ENCODE measurements around the gene SBF2. TPM values are rescaled to one million over a fixed set of nuclear protein-coding genes. Genes with fewer than 3 reads are reported as not detected.

Gene SBF2
- total RNA-seq, 1 donor from 2014 or later: 38.5 TPM

DNA sequence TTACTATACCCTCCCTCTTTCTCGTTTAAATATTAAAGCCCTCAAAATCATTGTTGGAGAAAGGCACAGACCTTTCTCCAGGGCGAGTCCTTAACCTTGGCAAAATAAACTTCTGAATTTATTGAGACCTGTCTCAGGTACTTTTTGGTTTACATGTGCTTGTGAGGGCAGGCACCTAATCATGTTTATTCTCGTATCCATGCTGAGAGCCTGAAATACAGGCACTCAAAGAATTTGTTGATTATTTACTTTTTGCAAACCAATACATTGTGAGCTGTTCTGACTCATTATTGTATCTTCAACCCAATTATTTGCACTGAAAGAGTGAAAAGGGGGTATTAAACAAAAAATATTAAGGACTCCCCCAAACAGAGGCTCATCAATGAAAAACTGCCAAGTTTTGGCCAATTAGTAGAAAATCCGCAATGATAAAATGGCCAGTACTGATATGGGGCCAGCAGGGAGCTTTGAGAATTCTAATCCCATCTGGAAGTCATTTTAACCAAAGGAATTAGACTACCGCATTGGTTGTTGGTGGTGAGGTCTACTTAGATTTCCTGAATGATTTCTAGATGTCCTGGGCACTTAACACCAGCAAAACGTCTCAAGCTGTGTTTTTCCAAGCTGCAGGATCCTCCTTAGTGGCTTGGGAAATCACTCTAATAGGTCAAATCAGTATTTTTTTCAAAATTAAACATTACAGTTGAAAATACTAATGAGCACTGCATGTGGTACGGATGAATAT lies 472.8 kb downstream of the SBF2 start:
- intact Hi-C loops (cut with DNase I): no loop called here
- Histone ChIP-seq H3K4me3 (no peak overlapping the region), H3K4me1 (peaks cover 2% of the 10 kb centered on the region), H3K27me3 (no peaks in the 10 kb centered on the region), H3K9me3 (no peaks in the 10 kb centered on the region), H3K27ac (no peak overlapping the region), H3K36me3 (no peaks in the 10 kb centered on the region)
- no peak for ATAC-seq
- TF ChIP-seq, protein P1, sequence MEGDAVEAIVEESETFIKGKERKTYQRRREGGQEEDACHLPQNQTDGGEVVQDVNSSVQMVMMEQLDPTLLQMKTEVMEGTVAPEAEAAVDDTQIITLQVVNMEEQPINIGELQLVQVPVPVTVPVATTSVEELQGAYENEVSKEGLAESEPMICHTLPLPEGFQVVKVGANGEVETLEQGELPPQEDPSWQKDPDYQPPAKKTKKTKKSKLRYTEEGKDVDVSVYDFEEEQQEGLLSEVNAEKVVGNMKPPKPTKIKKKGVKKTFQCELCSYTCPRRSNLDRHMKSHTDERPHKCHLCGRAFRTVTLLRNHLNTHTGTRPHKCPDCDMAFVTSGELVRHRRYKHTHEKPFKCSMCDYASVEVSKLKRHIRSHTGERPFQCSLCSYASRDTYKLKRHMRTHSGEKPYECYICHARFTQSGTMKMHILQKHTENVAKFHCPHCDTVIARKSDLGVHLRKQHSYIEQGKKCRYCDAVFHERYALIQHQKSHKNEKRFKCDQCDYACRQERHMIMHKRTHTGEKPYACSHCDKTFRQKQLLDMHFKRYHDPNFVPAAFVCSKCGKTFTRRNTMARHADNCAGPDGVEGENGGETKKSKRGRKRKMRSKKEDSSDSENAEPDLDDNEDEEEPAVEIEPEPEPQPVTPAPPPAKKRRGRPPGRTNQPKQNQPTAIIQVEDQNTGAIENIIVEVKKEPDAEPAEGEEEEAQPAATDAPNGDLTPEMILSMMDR (IDR thresholded peaks at IDR 0.05): no peak
- DNase-seq: no peak

DNA sequence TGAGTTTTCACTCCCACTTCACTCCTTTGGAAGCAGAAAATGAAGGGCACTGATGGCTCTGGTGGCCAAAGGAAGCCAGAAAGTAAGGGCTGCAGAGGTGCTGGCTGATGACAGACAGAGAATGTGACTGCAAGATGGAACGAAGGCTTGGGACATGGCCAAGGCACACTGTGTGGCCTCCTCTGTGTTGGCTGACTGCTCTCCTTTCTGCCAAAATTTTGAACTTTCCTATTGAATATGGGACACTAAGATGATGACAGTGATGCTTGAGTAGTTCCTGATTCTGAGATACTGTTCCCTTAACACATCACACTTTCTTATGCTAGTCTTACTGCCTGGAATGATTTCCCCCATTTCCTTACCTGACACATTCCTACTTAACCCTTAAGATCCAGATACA lies 473.8 kb downstream of the SBF2 start:
- no peaks in the 10 kb centered on the region for H3K27me3 ChIP-seq
- no peak for DNase-seq
- TF ChIP-seq, protein P1 (IDR thresholded peaks at IDR 0.05): no peak
- ATAC-seq: peak; percentile 29
- no peak overlapping the region for H3K4me3 ChIP-seq
- H3K4me1 ChIP-seq: peaks cover 4% of the 10 kb centered on the region
- H3K27ac ChIP-seq: no peak overlapping the region
- intact Hi-C loops (cut with DNase I): no loop called here
- no peaks in the 10 kb centered on the region for H3K9me3 ChIP-seq
- no peaks in the 10 kb centered on the region for H3K36me3 ChIP-seq

DNA sequence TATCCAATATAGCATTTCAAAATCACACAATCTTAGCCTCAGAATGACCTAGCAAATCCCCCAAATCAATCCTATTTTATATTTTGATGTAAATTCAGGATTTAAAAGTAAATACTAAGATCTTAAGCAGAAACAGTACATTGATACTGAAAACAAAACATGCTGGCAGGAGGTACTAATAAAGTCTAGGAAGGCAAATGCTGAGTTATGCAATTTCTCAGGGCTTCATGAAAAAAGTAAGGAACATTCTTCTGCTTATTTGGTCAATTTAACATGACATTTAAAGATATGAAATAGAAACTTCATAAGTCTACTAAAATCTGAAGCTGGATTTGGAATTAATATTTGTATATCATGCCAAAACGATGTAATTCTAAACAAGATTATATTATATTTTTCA lies 476.8 kb downstream of the SBF2 start:
- Histone ChIP-seq H3K36me3 (peaks cover 3% of the 10 kb centered on the region), H3K4me1 (peaks cover 4% of the 10 kb centered on the region), H3K27ac (no peak overlapping the region), H3K4me3 (no peak overlapping the region), H3K27me3 (no peaks in the 10 kb centered on the region), H3K9me3 (no peaks in the 10 kb centered on the region)
- ATAC-seq: no peak
- DNase-seq: no peak
- intact Hi-C loops (cut with DNase I): no loop called here
- TF ChIP-seq, protein P1 (IDR thresholded peaks at IDR 0.05): no peak

DNA sequence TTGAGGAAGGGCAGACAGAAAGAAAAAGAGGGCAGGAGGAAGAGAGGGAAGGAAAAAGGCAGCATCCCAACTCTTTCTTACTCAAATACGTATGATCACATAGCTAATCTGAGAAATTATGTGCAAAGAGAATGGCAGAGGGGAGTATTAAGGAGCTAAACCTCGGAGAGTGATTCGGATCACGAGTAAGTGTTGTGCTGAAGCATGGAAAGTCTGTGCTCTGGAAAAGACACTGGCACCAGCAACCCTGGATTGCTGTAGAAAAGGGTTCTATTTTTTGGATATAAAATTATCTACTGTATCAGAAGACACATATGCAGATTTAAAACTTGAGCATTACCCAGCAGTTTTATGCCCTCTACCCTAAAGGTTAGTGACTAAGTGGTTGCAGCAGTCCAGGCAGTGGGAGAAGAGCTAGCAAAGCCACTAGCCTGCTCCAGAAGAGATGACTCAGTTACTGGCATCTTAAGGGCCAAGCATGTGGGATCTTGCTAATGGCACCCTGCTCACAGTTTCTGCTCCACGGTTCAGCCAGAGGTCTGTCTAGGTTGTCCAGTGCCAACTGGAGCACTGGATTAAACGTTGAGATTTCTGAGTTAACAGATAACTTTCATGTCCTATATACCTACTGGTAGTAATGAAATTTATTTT lies 478.4 kb downstream of the SBF2 start:
- intact Hi-C loops (cut with DNase I): no loop called here
- no peak for DNase-seq
- Histone ChIP-seq H3K4me1 (peaks cover 4% of the 10 kb centered on the region), H3K36me3 (peaks cover 9% of the 10 kb centered on the region), H3K9me3 (no peaks in the 10 kb centered on the region), H3K27ac (no peak overlapping the region), H3K4me3 (no peak overlapping the region), H3K27me3 (no peaks in the 10 kb centered on the region)
- TF ChIP-seq, protein P1 (IDR thresholded peaks at IDR 0.05): no peak
- peak; percentile 44 for ATAC-seq

DNA sequence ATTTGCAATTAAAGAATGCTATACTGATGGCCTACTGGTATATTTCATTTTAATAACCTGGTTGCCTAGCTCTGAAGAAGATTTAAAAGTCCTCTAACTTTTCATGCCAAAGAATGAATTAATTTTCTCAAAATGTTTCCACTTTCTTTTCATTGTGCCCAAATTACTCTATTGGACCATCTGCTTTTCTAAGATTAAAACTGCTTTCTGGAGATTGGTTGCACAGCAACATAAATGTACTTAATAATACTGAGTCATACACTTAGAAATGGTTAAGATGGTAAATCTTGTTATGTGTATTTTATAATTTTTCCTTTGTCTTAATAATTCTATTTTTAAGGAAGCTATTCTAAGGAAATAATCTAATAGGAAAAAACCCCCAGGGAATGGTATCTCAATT lies 479.9 kb downstream of the SBF2 start:
- no peak overlapping the region for H3K4me3 ChIP-seq
- DNase-seq (no peak), ATAC-seq (no peak)
- TF ChIP-seq, protein P1 (IDR thresholded peaks at IDR 0.05): no peak
- peaks cover 4% of the 10 kb centered on the region for H3K4me1 ChIP-seq
- no peak overlapping the region for H3K27ac ChIP-seq
- H3K36me3 ChIP-seq: peaks cover 9% of the 10 kb centered on the region
- H3K9me3 ChIP-seq: no peaks in the 10 kb centered on the region
- intact Hi-C loops (cut with DNase I): no loop called here
- H3K27me3 ChIP-seq: no peaks in the 10 kb centered on the region

Data from upper lobe of right lung (tissue), 1 donor.